Erythroblast (primary cell): Measurements from ENCODE around the gene ASH1L.
"Not testable (repeated sequence)": the region's sequence is repeated elsewhere in the genome, so short reads cannot be mapped to it uniquely, and the experiment has no call there.

Experiments used
- DNase-seq, 2 experiments: peaks; one replicate each; lab custom pipeline; 2025; lab: John Stamatoyannopoulos, UW
- GATA1 ChIP-seq: IDR thresholded peaks from 2 replicates; pipeline ENCODE4 v1.6.1; 2011; ENCODE audit warnings: low read depth, mild to moderate bottlenecking, control low read depth, low read length, moderate library complexity
- POLR2A ChIP-seq: IDR thresholded peaks from 2 replicates; pipeline ENCODE4 v1.6.1; 2011; ENCODE audit warnings: mild to moderate bottlenecking, low read length

ASH1L gene, protein sequence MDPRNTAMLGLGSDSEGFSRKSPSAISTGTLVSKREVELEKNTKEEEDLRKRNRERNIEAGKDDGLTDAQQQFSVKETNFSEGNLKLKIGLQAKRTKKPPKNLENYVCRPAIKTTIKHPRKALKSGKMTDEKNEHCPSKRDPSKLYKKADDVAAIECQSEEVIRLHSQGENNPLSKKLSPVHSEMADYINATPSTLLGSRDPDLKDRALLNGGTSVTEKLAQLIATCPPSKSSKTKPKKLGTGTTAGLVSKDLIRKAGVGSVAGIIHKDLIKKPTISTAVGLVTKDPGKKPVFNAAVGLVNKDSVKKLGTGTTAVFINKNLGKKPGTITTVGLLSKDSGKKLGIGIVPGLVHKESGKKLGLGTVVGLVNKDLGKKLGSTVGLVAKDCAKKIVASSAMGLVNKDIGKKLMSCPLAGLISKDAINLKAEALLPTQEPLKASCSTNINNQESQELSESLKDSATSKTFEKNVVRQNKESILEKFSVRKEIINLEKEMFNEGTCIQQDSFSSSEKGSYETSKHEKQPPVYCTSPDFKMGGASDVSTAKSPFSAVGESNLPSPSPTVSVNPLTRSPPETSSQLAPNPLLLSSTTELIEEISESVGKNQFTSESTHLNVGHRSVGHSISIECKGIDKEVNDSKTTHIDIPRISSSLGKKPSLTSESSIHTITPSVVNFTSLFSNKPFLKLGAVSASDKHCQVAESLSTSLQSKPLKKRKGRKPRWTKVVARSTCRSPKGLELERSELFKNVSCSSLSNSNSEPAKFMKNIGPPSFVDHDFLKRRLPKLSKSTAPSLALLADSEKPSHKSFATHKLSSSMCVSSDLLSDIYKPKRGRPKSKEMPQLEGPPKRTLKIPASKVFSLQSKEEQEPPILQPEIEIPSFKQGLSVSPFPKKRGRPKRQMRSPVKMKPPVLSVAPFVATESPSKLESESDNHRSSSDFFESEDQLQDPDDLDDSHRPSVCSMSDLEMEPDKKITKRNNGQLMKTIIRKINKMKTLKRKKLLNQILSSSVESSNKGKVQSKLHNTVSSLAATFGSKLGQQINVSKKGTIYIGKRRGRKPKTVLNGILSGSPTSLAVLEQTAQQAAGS (N-terminal part only)

DNA sequence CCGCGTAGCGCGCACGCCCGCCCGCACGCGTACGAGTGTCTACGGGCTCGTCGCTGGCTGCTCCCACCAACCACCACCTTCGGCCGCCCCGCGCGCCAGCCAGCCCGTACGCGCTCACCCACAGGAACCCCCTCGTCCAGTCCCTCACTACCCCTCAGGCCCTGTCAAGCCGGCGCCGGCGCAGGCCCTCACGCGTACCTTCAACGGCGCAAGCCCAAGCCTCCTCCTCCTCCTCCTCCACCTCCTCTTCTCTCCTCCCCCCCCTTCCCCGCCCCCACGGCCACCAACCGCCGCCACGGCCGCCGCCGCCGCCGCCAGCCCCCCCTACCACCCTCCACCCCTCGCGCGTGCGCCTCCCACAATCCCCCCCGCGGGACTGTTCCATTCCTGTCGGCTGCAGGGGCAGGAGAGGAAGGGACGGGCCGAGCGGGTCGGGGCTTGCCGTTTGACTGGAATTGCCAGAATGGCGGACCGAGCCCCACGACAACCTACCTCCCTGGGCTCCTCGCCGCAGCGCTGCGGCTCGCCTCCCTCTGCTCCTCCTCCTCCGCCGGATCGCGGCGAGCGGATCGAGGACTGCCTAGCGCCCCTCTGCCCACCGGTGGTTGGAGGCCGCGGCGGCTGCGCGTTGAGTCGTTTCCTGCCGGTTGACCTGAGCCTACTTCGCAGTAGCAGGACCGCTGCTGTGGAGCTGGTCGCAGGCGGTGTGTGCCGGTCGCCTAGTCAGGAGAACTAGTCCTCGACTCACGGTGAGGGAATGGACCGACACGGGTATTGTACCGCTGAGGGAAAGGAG lies at the start of gene ASH1L:
TSS of gene ASH1L (minus strand) at position 223 of the 796 bp plus-strand sequence. CDS start 41,284 bp downstream, outside the sequence.
- TF ChIP-seq GATA1, result no peak
- peak; percentile 97 for TF ChIP-seq POLR2A
- DNase-seq, result peak; percentile 96 to 98

DNA sequence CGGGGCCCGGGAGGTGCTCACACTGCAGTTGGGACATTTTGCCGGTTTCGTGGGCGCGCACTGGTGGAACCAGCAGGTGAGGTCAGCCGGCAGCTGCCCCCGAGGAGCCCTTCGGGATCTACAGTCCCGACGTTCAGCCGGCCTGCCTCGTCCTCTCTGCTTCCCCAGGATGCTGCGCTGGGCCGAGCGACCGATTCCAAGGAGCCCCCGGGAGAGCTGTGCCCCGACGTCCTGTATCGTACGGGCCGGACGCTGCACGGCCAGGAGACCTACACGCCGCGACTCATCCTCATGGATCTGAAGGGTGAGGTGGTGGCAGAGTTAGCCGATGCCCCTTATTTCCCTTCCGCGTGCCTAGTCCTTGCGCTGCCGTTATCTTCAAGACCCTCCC lies 47.6 kb upstream of the ASH1L start:
- DNase-seq, result not testable (repeated sequence)

DNA sequence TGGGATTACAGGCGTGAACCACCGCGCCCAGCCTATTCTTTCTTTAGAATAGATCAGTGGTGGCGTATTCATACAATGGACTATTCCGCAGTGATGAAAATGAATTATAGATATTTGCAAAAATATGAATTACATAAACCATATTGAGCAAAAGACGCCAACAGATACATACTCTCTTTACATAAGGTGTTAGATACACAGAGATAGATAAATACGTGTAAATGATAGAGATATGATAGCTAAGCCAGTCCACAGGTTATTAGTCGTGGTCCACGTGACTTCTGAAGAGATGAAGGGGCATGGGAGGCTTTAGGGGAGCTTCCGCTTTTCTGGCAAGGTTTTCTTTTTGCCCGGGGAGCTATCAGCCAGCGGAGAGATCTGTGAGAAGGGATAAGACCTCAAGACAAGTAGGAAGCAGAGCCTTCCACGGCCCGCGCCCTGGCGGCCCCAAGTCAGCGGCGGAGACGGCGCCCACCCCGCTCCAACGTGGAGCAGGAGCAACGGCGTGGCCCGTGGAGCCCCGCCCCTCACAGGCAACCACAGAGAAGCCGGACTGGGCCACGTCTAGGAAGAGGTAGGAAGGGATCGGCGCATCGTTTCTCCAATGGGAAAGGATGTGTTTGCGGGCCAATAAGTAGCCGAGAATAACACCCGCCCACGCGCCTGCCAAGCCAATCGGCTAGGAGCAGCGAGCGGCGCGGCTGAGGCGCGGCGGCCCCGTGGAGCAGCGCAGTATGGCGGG lies 47.1 kb upstream of the ASH1L start, which contains the start of gene MSTO1:
TSS of gene MSTO1 (plus strand) at position 704 of the 742 bp plus-strand sequence. CDS start at position 735, 31 bp downstream.
- peak; percentile 95 to 97 for DNase-seq
- TF ChIP-seq POLR2A (peak; percentile 72), GATA1 (no peak)

DNA sequence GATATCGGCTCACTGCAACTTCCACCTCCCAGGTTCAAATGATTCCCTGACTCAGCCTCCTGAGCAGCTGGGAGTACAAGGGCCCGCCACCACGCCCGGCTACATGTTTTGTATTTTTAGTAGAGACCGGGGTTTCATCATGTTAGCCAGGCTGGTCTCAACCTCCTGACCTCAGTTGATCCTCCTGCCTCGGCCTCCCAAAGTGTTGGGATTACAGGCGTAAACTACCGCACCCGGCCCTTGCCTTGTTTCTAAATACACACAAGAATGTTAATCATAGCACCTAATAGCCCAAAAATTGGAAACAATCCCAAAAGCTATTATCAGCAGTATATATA lies 46.3 kb upstream of the ASH1L start:
- no peak for DNase-seq
- TF ChIP-seq POLR2A (no peak), GATA1 (no peak)

- no peak for TF ChIP-seq GATA1
- TF ChIP-seq POLR2A, result no peak
- peak in 1 of 2 experiments; percentile 14 for DNase-seq
These were observed 45.1 kb upstream of the ASH1L start for GRCh38 chr1:155607708-155608107.

GRCh38 chr1:155599828-155600572 lies 37.4 kb upstream of the ASH1L start:
- not testable (repeated sequence) for DNase-seq

DNA sequence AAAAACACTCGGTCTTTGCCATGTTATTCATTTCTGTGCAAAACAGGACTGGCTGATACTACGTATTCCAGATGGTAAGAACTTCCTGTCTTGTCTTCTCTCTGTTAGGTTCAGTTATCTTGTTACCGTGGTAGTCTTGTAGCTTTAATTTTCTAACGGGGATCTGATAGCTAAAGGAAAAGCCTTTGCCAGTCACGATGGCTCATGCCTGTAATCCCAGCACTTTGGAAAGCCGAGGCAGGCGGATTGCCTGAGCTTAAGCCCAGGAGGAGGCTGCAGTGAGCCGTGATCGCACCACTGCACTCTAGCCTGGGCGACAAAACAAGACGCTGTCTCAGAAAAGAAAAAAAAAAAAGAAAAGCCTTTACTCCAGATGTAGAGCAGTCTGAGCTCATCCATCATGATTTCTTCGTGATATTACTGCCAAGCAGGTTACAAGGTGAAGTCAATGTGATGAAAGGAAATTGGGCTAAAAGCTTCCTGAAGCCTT lies 36.3 kb upstream of the ASH1L start:
- DNase-seq, result no peak
- TF ChIP-seq GATA1, result no peak

GRCh38 chr1:155596864-155597263 lies 34.3 kb upstream of the ASH1L start:
- DNase-seq, result no peak

GRCh38 chr1:155595877-155596474 lies 33.4 kb upstream of the ASH1L start:
- DNase-seq, result not testable (repeated sequence)

More at GRCh38 chr1:155596864-155597263, 34.3 kb upstream of the ASH1L start:
- no peak for TF ChIP-seq GATA1
- TF ChIP-seq POLR2A, result no peak

GRCh38 chr1:155591770-155592169 lies 29.2 kb upstream of the ASH1L start:
- DNase-seq, result peak; percentile 74 to 82

GRCh38 chr1:155590516-155591247 lies 28.1 kb upstream of the ASH1L start:
- DNase-seq, result not testable (repeated sequence)

More at GRCh38 chr1:155591770-155592169, 29.2 kb upstream of the ASH1L start:
- TF ChIP-seq POLR2A (no peak), GATA1 (no peak)

DNA sequence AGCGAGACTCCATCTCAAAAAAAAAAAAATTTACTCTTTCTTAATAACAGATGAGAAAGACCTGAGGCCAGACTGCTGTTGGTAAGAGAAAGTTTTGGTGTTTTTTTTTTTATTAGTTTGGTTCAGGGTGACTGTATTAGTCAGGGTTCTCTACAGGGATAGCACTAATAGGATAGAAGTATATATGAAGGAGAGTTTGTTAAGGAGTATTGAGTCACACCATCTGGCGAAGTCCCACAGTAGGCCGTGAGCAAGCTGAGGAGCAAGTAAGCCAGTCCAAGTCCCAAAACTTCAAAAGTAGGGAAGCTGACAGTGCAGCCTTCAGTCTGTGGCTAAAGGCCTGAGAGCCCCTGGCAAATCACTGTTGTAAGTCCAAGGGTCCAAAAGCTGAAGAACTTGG lies 26.7 kb upstream of the ASH1L start:
- DNase-seq, result not testable (repeated sequence)

GRCh38 chr1:155583846-155584245 lies 21.2 kb upstream of the ASH1L start:
- not testable (repeated sequence) for DNase-seq

GRCh38 chr1:155575608-155576007 lies 13.0 kb upstream of the ASH1L start:
- not testable (repeated sequence) for DNase-seq
